ENCODE measurements around the gene RPIA.

DNA sequence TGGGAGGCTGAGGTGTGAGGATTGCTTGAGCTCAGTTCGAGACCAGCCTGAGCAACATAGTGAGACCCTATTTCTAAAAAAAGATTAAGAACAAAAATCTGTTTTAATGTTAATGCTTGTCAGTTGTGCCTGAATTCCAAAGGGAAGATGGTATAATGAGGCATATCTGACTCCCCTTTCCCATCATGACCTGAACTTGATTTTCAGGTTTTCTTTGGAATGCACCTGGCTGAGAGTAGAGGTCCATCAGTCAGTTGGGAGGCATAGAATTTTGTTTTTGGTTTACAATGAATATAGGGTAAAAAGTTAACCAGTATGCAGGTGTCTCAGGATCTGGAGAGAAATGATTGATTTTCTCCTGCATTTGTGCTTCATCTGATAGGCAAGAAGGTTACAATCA lies 20.4 kb downstream of the RPIA start:
- TF ChIP-seq, protein P1, sequence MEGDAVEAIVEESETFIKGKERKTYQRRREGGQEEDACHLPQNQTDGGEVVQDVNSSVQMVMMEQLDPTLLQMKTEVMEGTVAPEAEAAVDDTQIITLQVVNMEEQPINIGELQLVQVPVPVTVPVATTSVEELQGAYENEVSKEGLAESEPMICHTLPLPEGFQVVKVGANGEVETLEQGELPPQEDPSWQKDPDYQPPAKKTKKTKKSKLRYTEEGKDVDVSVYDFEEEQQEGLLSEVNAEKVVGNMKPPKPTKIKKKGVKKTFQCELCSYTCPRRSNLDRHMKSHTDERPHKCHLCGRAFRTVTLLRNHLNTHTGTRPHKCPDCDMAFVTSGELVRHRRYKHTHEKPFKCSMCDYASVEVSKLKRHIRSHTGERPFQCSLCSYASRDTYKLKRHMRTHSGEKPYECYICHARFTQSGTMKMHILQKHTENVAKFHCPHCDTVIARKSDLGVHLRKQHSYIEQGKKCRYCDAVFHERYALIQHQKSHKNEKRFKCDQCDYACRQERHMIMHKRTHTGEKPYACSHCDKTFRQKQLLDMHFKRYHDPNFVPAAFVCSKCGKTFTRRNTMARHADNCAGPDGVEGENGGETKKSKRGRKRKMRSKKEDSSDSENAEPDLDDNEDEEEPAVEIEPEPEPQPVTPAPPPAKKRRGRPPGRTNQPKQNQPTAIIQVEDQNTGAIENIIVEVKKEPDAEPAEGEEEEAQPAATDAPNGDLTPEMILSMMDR (conservative IDR thresholded peaks at IDR 0.05 in 1 of 2, IDR thresholded peaks at IDR 0.05 in 1 of 2; ENCODE audit: extremely low read depth in 1 of 2, insufficient read depth in 1 of 2, low read depth in 1 of 2, low read length in 2 of 2): no peak
- no peak for TF ChIP-seq EZH2 (IDR thresholded peaks at IDR 0.05; ENCODE audit: borderline replicate concordance, low read length)
